CD14-positive monocyte (primary cell): ENCODE measurements around the gene TRIM3. TPM values are rescaled to one million over a fixed set of nuclear protein-coding genes. Genes with fewer than 3 reads are reported as not detected.

Experiments used
- DNase-seq, 3 donors: peaks; one replicate each; pipeline ENCODE4 v3.0.0-alpha.2; 2011 to 2022
- H2AFZ ChIP-seq: 2 replicates; pipeline ENCODE4 v1.6.0; 2012; ENCODE audit warnings: mild to moderate bottlenecking, low read depth, low read length, inconsistent platforms; ENCODE audit not compliant: insufficient read depth, poor library complexity, severe bottlenecking
- H3K27ac ChIP-seq, 2 donors: 1 replicate in 1 of 2; 2 replicates in 1 of 2; pipeline ENCODE4 v1.5.1; 2012 to 2013; ENCODE audit warnings: low read length in 2 of 2, control low read depth in 1 of 2, inconsistent platforms in 1 of 2, low read depth in 1 of 2, mild to moderate bottlenecking in 1 of 2
- H3K27me3 ChIP-seq, 2 donors: one replicate each; pipeline versions ENCODE4 v1.6.0 to v1.6.1; 2011 to 2013; ENCODE audit warnings: low read length in 2 of 2; ENCODE audit not compliant: control insufficient read depth in 2 of 2, insufficient read depth in 2 of 2
- H3K36me3 ChIP-seq, 2 donors: replicated peaks in 1 of 2; 1 replicate in 1 of 2; 2 replicates in 1 of 2; pipeline versions ENCODE4 v1.5.1 to v1.6.1; 2012 to 2013; ENCODE audit warnings: low read length in 2 of 2, control low read depth in 1 of 2, inconsistent platforms in 1 of 2, mild to moderate bottlenecking in 1 of 2; ENCODE audit not compliant: insufficient read depth in 2 of 2, control insufficient read depth in 1 of 2
- H3K4me1 ChIP-seq, 2 donors: 1 replicate in 1 of 2; 2 replicates in 1 of 2; pipeline versions ENCODE4 v1.5.1 to v1.6.1; 2012 to 2013; ENCODE audit warnings: low read length in 2 of 2, control low read depth in 1 of 2, inconsistent platforms in 1 of 2, mild to moderate bottlenecking in 1 of 2, moderate library complexity in 1 of 2; ENCODE audit not compliant: insufficient read depth in 2 of 2, control insufficient read depth in 1 of 2
- H3K4me2 ChIP-seq: replicated peaks from 2 replicates; pipeline ENCODE3; 2012; ENCODE audit warnings: low read length, moderate library complexity, mild to moderate bottlenecking; ENCODE audit not compliant: poor library complexity, severe bottlenecking; ENCODE audit errors: extremely low read depth
- H3K4me3 ChIP-seq, 3 experiments: fragments of 200-600 bp in 1 of 3; sonication (generic) in 1 of 3; replicated peaks in 1 of 3; 1 replicate in 2 of 3; 2 replicates in 1 of 3; pipeline ENCODE4 v1.5.1; 2011 to 2013; ENCODE audit warnings: low read length in 3 of 3, mild to moderate bottlenecking in 3 of 3, control low read depth in 2 of 3, low read depth in 2 of 3, inconsistent platforms in 1 of 3, moderate library complexity in 1 of 3
- H3K79me2 ChIP-seq: 2 replicates; pipeline ENCODE4 v1.6.0; 2012; ENCODE audit warnings: mild to moderate bottlenecking, control low read depth, inconsistent platforms, low read length, moderate library complexity; ENCODE audit not compliant: insufficient read depth
- H3K9ac ChIP-seq: 2 replicates; pipeline ENCODE4 v1.6.0; 2017; ENCODE audit warnings: low read length, mild to moderate bottlenecking; ENCODE audit not compliant: insufficient read depth, poor library complexity, severe bottlenecking
- H3K9me3 ChIP-seq, 2 donors: replicated peaks in 1 of 2; 1 replicate in 1 of 2; 2 replicates in 1 of 2; pipeline versions ENCODE4 v1.5.1 to v1.6.1; 2012 to 2013; ENCODE audit warnings: low read length in 2 of 2, control low read depth in 1 of 2; ENCODE audit not compliant: control insufficient read depth in 1 of 2, insufficient read depth in 1 of 2
- H4K20me1 ChIP-seq: 2 replicates; pipeline ENCODE4 v1.6.0; 2012; ENCODE audit warnings: mild to moderate bottlenecking, low read length, control low read depth, moderate library complexity; ENCODE audit not compliant: insufficient read depth
- H3K27ac Mint-ChIP-seq, 7 donors: one replicate each; pipeline ENCODE4 v1.8.0; 2020; ENCODE audit warnings: mild to moderate bottlenecking in 7 of 7, mixed read lengths in 7 of 7, moderate library complexity in 6 of 7, inconsistent platforms in 2 of 7
- H3K27me3 Mint-ChIP-seq, 3 donors: one replicate each; pipeline ENCODE4 v1.8.0; 2021 to 2022; ENCODE audit warnings: low read depth in 3 of 3, mild to moderate bottlenecking in 3 of 3, mixed read lengths in 3 of 3, moderate library complexity in 3 of 3, inconsistent platforms in 1 of 3
- H3K36me3 Mint-ChIP-seq, 2 donors: one replicate each; pipeline ENCODE4 v1.8.0; 2020; ENCODE audit warnings: mixed read lengths in 2 of 2, inconsistent platforms in 1 of 2, mild to moderate bottlenecking in 1 of 2
- H3K4me1 Mint-ChIP-seq: one replicate; pipeline ENCODE4 v1.8.0; 2020; ENCODE audit warnings: mild to moderate bottlenecking, mixed read lengths
- H3K4me3 Mint-ChIP-seq, 2 donors: one replicate each; pipeline ENCODE4 v1.8.0; 2020; ENCODE audit warnings: mild to moderate bottlenecking in 2 of 2, mixed read lengths in 2 of 2, moderate library complexity in 1 of 2
- H3K9me3 Mint-ChIP-seq, 7 donors: one replicate each; pipeline ENCODE4 v1.8.0; 2020 to 2022; ENCODE audit warnings: mixed read lengths in 7 of 7, mild to moderate bottlenecking in 6 of 7, moderate library complexity in 6 of 7, inconsistent platforms in 2 of 7
- WGBS: methylation state at CpG from one replicate; pipeline ENCODE4 v1.1.5; 2013; ENCODE audit warnings: missing lambda C conversion rate; ENCODE audit not compliant: insufficient coverage; 5-methylcytosine and 5-hydroxymethylcytosine counted together
- intact Hi-C, 2 donors: fragments of 100-400 bp; cut with micrococcal nuclease; formaldehyde crosslinking; loops; one replicate each; pipeline versions ENCODE4 v1.15.0 to v1.15.1; 2023
- polyA plus RNA-seq, 3 donors: library from polyadenylated mRNA; depleted of rRNA in 1 of 3; unstranded in 2 of 3; stranded (reverse) in 1 of 3; fragments of 300-500 nt in 2 of 3; fragments of >200 nt in 1 of 3; fragmentation: Illumina TruSeq in 2 of 3; gene quantifications; 1 replicate in 2 of 3; 2 replicates in 1 of 3; pipeline ENCODE4 v1.2.3, GENCODE V29; 2012 to 2021
- TF ChIP-seq, protein P1 (sequence below): fragments of 200-600 bp; IDR thresholded peaks from one replicate; pipeline ENCODE4 v1.8.0; 2022; ENCODE audit warnings: antibody characterized with exemption, mild to moderate bottlenecking

Gene TRIM3
- polyA plus RNA-seq, 3 donors: 1.7 to 36.2 (median 3.3) TPM

GRCh38 chr11:6433998-6434660 is 39.6 kb downstream of the TRIM3 start:
- H3K27me3 ChIP-seq: no peaks in the 10 kb centered on the region
- no peak overlapping the region for H3K9ac ChIP-seq
- H3K36me3 Mint-ChIP-seq: no peaks in the 10 kb centered on the region
- H3K4me2 ChIP-seq: no peak overlapping the region
- TF ChIP-seq, protein P1, sequence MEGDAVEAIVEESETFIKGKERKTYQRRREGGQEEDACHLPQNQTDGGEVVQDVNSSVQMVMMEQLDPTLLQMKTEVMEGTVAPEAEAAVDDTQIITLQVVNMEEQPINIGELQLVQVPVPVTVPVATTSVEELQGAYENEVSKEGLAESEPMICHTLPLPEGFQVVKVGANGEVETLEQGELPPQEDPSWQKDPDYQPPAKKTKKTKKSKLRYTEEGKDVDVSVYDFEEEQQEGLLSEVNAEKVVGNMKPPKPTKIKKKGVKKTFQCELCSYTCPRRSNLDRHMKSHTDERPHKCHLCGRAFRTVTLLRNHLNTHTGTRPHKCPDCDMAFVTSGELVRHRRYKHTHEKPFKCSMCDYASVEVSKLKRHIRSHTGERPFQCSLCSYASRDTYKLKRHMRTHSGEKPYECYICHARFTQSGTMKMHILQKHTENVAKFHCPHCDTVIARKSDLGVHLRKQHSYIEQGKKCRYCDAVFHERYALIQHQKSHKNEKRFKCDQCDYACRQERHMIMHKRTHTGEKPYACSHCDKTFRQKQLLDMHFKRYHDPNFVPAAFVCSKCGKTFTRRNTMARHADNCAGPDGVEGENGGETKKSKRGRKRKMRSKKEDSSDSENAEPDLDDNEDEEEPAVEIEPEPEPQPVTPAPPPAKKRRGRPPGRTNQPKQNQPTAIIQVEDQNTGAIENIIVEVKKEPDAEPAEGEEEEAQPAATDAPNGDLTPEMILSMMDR: no peak
- WGBS: 86% methylated on average over 1 of the region's 5 CpGs
- no peak overlapping the region for H2AFZ ChIP-seq
- peaks cover 0 to 2% (median 2%) of the 10 kb centered on the region in 3 donors for H3K27me3 Mint-ChIP-seq
- H3K4me1 ChIP-seq: peaks cover 14 to 20% of the 10 kb centered on the region in 2 donors
- H3K9me3 Mint-ChIP-seq: no peaks in the 10 kb centered on the region
- H3K9me3 ChIP-seq: no peaks in the 10 kb centered on the region
- intact Hi-C loops: no loop called here
- H3K4me3 Mint-ChIP-seq: no peak overlapping the region
- no peak overlapping the region for H3K27ac ChIP-seq
- no peaks in the 10 kb centered on the region for H3K36me3 ChIP-seq
- H3K79me2 ChIP-seq: no peaks in the 10 kb centered on the region
- H3K4me3 ChIP-seq: no peak overlapping the region
- no peak for DNase-seq
- H3K27ac Mint-ChIP-seq: no peak overlapping the region
- H3K4me1 Mint-ChIP-seq: peaks cover 2% of the 10 kb centered on the region
- no peaks in the 10 kb centered on the region for H4K20me1 ChIP-seq

GRCh38 chr11:6431861-6432260 is 41.9 kb downstream of the TRIM3 start:
- Histone ChIP-seq H2AFZ (no peak overlapping the region), H4K20me1 (no peaks in the 10 kb centered on the region), H3K9me3 (no peaks in the 10 kb centered on the region), H3K79me2 (no peaks in the 10 kb centered on the region), H3K36me3 (no peaks in the 10 kb centered on the region), H3K9ac (no peak overlapping the region), H3K4me2 (no peak overlapping the region), H3K4me3 (no peak overlapping the region), H3K27me3 (peaks cover 0 to 2% of the 10 kb centered on the region in 2 donors), H3K27ac (no peak overlapping the region), H3K4me1 (no peaks in the 10 kb centered on the region)
- Mint-ChIP-seq H3K36me3 (no peaks in the 10 kb centered on the region), H3K27ac (peak overlapping the region in 1 of 7 donors; percentile 32), H3K4me1 (peaks cover 2% of the 10 kb centered on the region), H3K4me3 (no peak overlapping the region), H3K27me3 (peaks cover 0 to 4% (median 2%) of the 10 kb centered on the region in 3 donors), H3K9me3 (no peaks in the 10 kb centered on the region)
- TF ChIP-seq, protein P1: no peak
- intact Hi-C loops: no loop called here
- 97% methylated on average over 3 of the region's 3 CpGs for WGBS
- no peak for DNase-seq
